ENCODE measurements around the gene SP140.
"Not testable (repeated sequence)": the region's sequence is repeated elsewhere in the genome, so short reads cannot be mapped to it uniquely, and the experiment has no call there.

The SP140 gene

DNA sequence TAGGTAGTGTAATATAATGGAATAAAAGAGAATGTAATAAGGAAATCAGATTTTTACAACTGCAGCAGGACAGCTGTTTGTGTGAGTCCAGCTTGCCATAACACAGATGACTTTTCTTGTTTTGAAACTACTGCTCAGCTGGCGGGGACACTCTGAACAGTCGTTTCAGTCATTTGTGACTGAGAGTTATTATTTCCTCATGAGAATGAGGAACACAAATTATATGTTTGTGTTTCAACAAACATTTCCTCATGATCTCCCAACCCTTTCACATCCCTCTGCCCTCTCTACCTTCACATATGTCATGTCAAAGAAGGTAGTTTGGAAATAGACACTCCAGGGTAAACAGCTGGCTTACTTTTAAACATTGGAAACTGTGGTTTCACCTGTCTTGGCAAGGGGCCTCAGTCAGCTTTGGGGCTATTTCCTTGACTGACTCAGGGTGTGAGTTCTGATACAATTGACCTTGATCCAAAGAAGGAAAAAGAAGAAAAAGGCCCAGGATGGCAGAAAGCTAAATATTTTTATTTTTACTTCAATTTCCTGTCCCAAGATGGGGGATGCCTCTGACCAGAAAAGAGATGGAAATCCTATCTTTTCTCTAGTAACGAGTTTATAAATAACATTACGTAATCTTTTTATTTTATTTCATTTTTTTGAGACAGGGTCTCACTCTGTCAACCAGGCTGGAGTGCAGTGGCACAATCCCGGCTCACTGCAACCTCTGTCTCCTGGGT lies 102.0 kb downstream of the SP140 start:
- peak; percentile 57 for DNase-seq

DNA sequence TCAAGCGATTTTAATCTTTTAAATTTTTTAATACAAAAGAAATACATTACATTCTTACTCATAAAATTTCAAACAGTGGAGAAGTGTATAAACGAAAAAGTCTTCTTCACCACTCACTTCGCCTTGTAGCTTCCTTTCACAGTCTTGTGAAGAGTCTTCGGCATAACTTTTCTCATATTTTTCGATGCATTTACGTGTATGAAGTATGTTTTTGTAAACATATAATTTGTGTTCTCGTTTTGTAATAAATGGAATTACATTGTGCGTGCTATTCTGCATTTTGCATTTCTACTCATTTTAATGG lies 102.6 kb downstream of the SP140 start:
- DNase-seq = no peak

DNA sequence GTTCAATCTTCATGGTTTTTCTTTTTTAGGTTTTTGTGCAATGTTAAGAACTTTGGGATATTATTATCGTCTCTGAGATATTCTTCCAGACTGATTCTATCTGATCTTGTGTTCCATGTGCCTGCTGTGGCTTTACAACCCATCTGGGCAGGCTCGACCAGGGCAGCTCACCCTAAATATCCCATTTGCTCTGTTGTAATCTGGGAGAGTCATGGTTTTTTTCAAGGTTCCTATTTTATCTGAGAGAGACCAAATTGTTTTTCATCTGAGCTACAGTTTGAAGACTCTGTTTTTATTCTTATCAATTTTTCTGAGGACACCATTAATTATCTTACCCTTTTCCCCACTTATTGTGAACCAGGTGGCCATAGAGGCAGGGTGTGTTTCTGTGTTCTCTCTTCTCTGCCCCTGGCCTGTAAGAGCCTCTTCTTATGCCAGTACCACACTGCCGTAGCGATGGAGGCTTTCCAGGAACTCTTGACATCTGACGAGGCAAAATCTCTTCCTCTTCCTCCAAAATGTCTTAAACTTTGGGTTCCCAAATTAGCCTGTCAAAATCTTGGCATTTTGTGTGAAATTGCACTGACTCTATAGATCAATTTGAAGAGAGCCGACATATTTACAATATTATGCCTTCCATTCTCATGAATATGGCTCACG lies 104.5 kb downstream of the SP140 start:
- no peak for DNase-seq

DNA sequence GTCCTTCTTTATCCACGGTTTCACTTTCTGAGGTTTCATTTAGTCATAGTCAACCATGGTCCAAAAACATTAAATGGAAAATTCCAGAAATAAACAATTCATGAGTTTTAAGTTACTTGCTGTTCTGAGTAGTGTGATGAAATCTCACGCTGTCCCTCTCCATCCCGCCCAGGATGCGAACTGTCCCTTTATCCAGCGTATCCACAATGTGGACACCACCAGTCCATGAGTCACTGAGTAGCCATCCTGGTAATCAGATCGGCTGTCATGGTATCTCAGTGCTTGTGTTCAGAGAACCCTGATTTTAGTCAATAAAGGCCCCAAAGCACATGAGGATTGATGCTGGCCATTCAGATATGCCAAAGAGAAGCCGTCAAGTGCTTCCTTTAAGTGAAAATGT lies 105.2 kb downstream of the SP140 start:
- DNase-seq = no peak

DNA sequence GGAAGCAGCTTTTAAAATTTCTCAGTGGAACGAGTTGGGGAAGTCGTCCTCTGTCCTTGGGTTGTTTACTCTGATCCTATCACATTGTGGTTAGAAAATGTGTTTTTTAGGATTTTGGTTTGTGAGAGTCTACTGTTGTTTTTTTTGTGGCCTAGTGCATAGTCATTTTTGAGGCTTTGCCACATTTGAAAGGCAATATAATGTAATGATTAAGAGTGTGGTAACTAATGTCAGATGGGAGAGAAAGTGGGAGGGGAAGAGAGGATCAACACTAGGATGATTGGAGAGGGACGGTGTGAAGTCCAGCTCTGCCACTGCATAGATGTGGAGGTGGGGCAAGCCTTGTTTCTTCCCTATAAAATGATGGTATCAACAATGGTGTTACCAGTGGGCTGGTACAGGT lies 109.9 kb downstream of the SP140 start:
- no peak for DNase-seq

DNA sequence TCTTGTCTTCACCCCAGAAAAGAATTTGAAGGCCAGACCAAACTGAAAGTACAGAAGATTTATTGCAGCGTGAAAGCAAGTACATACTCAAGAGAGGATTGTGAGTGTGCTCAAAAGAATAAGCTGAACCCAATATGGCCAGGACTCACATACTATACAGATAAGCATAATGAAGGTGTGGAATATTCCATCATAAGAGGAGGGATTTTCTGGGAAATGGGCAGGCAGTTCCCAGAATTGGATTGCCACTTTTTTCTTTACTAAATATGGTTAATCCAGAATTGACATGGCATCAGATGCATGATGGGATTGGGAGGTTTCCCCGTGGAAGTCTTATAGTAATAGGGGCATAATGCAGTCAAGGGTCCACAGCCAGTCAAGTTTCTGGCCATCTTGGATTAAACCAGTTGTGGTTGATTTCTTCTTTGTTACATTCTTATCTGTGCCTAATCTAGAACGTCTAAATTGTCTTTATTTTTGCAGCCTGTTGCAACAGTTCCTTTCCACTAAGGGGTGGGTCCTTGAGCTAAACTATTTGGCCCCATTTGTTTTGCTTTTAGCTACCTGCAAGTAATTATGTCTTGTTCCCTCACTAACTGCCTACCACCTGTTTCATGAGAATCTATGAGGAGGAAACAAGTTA lies 110.4 kb downstream of the SP140 start:
- no peak for DNase-seq

DNA sequence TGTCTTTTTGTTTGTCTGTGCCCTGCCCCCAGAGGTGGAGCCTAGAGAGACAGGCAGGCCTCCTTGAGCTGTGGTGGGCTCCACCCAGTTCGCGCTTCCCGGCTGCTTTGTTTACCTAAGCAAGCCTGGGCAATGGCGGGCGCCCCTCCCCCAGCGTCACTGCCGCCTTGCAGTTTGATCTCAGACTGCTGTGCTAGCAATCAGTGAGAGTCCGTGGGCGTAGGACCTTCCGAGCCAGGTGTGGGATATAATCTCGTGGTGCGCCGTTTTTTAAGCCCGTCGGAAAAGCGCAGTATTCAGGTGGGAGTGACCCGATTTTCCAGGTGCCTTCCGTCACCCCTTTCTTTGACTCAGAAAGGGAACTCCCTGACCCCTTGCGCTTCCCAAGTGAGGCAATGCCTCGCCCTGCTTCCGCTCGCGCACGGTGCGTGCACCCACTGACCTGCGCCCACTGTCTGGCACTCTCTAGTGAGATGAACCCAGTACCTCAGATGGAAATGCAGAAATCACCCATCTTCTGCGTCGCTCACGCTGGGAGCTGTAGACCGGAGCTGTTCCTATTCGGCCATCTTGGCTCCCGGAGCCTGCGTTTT lies 116.5 kb downstream of the SP140 start:
- DNase-seq = not testable (repeated sequence)

DNA sequence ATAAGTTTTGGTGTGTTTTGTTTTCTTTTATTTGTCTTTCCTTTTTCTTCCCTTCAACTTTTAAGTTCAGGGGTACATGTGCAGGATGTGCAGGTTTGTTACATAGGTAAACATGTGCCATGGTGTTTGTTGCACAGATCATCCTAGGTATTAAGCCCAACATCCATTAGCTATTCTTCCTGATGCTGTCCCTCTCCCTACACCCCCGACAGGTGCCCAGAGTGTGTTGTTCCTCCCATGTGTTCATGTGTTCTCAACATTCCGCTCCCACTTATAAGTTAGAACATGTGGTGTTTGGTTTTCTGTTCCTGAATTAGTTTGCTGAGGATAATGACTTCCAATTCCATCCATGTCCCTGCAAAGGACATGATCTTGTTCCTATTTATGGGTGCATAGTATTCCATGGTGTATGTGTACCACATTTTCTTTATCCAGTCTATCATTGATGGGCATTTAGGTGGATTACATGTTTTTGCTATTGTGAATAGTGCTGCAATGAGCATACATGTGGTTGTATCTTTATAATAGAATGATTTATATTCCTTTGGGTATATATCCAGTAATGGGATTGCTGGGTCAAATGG lies 117.6 kb downstream of the SP140 start:
- not testable (repeated sequence) for DNase-seq

DNA sequence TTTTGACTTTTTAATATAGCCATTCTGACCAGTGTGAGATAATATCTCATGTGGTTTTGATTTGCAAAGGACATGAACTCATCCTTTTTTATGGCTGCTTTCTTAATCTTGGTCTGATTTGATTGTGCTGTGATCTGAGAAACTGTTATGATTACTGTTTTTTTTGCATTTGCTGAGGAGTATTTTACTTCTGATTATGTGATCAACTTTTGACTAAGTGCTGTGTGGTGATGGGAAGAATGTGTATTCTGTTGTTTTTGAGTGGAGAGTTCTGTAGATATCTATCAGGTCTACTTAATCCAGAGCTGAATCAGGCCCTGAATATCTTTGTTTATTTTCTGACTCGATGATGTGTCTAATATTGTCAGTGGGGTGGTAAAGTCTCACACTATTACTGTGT lies 118.2 kb downstream of the SP140 start:
- no peak for DNase-seq

DNA sequence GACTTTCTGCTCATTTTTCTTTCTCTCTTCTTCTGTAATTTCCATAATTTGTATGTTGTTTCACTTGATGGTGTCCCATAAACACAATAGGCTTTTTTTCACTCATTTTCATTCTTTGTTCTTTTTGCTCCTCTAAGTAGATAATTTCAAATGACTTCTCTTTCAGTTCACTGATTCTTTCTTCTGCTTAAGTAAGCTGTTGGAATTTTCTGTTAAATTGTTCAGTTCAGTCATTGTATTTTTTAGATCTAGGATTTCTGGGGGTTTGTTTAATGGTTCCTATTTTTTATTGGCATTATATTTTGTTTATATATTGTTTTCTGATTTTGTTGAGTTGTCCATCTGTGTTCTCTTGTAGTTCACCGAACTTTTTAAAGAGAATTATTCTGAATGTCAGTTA lies 120.9 kb downstream of the SP140 start:
- DNase-seq = no peak

DNA sequence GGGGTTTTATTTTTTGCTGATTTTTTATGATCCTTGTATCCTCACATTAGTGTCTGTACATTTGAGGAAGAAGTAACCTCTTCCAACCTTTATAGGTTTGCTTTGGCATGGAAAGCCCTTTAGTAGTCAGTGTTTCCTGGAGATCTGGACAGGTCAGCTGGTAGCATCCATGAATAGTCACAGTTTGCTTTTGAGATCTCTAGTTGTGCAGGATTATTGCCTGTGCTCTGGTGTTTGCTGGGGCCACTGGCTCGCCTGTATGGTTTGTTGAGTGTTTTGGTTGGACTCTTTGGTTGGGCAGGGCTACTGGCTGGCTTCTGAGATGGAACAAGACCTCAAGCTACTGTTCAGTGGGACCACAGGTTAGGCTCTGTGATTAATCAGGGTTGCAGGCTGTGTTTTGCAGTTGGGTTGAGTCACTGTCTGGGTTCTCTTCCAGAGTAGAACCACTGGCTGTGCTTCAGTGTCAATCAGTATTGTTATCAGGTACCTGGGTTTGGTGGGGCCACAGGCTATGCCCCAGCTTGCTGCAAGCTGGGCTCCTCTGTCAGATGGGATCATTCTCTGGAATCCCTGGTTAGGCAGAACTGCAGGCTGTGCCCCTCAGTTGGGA lies 121.5 kb downstream of the SP140 start:
- no peak for DNase-seq

DNA sequence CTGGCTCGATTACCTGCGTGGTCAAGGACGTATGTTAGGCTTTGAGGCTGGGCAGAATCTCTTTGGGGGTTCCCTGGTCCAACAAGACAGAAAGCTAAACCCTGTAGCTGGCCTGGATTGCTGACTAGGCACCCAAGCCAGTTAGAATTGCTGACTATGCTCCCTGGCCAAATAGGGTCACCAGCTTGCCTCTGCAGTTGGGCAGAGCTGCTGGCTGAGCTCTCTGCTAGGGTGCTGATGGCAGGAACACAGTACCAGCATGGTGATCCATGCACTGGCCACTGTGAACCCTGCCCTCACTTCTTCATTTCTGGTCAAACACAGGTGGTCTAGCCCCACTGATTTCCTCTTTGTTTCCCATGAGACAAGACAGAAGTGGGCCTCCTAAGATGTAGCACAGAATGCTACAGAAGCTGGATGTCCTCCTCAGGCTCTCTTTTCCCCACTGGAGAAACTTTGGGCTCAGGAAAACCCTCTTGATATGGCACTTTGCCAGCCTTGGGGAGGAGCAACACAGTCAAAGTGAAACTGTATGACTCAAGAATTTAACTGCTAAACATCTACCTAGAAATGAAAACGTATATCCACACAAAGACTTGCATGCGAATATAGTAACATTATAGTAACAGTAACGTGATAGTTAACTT lies 122.2 kb downstream of the SP140 start:
- no peak for DNase-seq

DNA sequence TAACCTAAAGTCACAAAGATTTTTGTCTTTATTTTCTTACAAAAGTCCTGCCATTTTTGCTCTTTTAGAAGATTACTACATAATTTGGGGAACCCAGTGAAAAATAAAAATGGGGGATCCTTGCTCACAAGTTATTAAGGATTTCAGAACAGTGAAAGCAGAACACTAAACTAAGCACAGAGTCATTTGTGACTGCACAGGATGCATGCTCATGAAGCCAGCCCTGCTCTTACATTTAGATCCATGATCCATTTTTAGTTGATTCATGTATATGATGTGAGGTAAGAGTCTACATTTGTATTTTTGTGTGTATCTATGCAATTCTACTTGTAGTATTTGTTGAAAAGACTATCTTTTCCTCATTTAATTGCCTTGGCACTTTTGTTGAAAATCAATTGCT lies 123.3 kb downstream of the SP140 start:
- no peak for DNase-seq

DNA sequence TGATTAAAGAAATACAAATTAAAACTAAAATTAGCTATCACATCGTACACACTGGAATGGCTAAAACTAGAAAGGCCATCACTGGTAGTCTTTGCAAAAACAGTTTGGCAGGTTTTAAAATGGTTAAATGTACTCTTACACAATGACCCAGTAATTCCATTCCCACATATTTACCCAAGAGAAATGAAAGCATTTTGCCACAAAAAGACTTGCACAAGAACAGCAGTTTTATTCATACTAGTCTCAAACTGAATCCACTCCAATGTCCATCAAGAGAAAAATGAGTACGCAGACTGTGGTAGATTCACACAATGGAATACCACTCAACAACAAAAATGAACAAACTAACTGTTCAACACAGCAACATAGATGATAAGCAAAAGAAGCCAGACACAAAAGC lies 130.5 kb downstream of the SP140 start:
- no peak for DNase-seq

DNA sequence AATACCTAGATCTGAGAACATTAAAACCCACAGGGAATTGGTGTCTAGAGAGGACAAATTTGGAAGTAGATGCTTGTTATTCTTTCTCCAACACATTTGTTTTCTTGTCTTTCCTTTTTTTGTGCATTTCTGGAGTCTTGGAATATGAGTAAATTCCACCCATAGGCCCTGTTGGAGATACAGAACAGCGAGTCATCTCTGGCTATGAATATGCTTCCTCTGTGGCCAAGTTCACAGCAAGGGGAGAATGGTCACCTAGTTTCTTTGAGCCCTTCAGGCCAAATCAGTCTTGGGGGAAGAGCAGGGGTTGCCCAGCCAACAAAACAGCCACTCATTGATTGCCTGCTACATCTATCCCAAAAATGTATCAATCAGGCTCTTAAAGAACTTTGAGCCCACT lies 132.8 kb downstream of the SP140 start:
- DNase-seq = no peak

DNA sequence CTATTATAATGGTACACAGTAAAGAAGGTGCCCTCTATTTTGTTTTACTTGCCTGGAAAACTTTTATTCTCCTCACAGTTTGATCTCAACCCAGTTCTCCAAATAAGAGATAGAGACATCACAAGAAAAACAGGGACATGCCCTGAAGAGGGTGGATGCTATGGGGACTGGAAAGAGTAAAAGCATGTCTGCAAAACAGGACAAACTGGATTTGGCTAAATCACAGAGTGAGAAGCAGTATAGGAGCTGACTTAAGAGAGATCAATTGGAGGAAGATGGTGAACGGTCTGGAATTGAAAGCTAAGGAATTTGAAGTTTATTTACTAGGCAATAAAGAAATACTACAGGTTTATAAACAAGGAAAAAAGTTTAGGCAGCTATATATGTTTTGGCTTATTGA lies 134.5 kb downstream of the SP140 start:
- no peak for DNase-seq

DNA sequence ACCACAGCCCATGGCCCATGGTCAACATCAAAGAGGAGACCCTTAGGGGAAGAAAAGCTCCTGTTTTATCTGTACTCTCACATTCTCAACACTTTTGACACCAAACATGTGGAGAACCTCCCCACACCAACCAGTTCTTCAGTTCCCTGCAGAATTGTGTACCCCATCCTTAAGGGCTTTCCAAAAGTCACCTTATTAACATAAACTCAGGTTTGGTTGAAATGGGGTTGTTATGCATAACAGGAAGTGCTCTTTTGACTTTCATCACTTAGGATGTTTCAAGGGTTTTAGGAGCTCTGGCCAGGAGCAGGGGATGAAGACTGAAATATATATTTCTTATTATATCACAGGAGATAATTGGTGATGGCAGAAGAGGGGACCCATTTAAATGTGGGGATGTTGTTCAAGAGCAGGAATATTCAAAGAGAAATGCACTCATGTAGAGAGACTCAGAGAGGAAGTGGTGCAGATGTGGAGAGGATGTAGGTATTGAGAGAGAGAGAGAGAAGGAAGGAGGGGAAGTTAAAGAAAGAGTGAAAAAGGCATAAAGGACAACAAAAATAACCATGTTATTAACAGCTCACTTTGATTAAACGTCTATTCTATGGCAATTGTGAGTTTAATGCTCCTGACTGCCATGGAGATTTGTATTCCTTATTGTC lies 136.6 kb downstream of the SP140 start:
- no peak for DNase-seq
